ENCODE data around the gene TANGO2.

GRCh38 chr22:19998232-19998951 is 22.5 kb upstream of the TANGO2 start:
- TF ChIP-seq CTCF (IDR thresholded peaks at IDR 0.05) (no peak), NFIC (IDR thresholded peaks at IDR 0.05; ENCODE audit: borderline replicate concordance) (no peak), CHD2 (IDR thresholded peaks at IDR 0.05; ENCODE audit: low read length, partially characterized antibody) (no peak), SMC3 (IDR thresholded peaks at IDR 0.05; ENCODE audit: low read depth, low read length) (no peak; the same call in 1 of the 2 replicates)
